C4-2B (cell line): ENCODE measurements around the gene ZNF516.

ENCODE experiments used
- ZFX ChIP-seq: fragments of 450-650 bp; IDR thresholded peaks from 2 replicates; pipeline ENCODE4 v1.6.1; 2017
- TF ChIP-seq, protein P1 (sequence below): fragments of 450-650 bp; conservative IDR thresholded peaks from 2 replicates; pipeline ENCODE4 v1.5.1; 2017; ENCODE audit warnings: mild to moderate bottlenecking

DNA sequence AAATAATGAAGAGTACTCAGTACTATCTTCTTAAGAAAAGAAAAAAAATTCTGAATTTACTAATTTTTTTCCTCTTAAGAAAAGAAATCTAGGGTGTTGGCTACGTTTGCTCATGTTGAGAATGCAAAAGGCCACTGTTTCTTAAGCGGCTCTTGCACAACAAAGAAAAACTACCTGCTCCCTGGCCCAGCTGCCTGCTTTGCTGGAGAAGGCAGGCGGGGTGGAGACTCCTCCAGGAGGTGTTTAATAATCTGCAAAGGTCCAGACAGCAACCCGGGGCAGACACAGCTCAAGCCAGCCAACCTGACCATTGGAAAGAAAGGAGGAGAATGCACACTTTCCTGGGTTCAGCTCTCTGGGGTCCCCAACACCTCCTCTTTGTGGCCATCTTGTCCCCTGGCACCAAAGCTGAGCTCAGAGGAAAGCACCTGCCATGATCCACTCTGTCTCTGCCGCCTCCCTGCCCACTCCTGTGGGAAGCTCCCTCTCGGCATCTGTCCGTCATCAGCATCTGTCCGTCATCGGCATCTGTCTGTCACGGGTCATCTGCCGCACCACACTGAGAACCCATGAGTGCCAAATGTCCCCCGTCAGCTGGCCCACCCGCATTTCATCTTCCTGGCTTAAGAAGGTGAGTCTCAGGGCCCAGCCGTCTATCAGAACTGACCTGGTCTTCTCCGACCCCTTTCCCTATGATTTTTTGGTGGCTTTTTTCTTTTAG is 11.9 kb downstream of the ZNF516 start:
- TF ChIP-seq, protein P1, sequence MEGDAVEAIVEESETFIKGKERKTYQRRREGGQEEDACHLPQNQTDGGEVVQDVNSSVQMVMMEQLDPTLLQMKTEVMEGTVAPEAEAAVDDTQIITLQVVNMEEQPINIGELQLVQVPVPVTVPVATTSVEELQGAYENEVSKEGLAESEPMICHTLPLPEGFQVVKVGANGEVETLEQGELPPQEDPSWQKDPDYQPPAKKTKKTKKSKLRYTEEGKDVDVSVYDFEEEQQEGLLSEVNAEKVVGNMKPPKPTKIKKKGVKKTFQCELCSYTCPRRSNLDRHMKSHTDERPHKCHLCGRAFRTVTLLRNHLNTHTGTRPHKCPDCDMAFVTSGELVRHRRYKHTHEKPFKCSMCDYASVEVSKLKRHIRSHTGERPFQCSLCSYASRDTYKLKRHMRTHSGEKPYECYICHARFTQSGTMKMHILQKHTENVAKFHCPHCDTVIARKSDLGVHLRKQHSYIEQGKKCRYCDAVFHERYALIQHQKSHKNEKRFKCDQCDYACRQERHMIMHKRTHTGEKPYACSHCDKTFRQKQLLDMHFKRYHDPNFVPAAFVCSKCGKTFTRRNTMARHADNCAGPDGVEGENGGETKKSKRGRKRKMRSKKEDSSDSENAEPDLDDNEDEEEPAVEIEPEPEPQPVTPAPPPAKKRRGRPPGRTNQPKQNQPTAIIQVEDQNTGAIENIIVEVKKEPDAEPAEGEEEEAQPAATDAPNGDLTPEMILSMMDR: no peak
- no peak for TF ChIP-seq ZFX
